ENCODE data around the gene LPO. TPM values are rescaled to one million over a fixed set of nuclear protein-coding genes. Genes with fewer than 3 reads are reported as not detected.

LPO gene
- total RNA-seq, 2 donors from 2014 or later = not detected

DNA sequence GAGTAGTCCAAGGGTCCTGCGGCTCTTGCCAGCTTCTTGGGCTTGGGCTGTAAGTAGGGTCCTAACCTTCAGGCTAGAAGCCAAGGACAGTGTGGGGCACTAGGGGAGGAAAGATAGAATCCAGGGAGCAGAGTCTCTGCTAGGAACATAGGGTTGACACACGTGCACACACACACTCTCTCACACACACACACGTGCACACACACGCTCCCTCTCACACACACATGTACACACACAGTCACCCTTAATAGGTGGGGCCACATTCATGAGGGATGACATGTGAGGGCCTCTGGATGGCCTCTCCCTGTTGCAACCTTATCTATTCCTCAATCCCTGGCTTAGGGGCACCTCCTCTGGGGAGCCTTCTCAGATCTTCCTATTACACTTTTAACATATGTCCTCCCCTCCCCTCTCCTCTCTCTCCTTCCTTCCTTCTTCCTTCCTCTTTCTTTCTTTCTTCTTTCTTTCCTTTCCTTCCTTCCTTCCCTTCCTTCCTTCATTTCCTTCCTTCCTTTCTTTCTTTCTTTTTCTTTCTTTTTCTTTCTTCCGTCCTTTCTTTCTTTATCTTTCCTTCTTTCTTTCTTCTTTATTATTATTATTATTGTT is 42.8 kb upstream of the LPO start:
- DNase-seq (ENCODE audit: low spot score) = no peak

DNA sequence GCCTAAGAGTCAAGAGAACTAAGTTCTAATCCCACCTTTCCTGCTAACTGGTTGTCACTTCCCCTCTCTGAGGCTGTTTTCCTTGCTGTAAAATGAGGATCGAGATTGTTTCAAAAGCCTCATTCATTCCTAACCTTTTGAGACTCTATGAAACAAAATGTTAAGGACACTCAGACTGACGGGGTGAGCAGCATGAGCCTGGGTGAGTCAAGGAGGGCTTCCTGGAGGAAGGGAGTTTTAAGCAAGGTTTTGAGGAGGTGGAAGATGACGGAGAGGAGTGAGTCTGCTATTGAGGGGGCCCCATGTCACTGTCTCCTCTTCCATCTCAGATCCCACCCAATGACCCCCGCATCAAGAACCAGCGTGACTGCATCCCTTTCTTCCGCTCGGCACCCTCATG is 41.8 kb upstream of the LPO start:
- no peak for DNase-seq (ENCODE audit: low spot score)
- ATAC-seq (ENCODE audit: insufficient number of reproducible peaks, low FRiP score, low read depth) = no peak

More for the DNA sequence above, 42.8 kb upstream of the LPO start:
- no peaks in the 10 kb centered on the region for H3K4me1 ChIP-seq (ENCODE audit: control insufficient read depth in 1 of 2, low read depth in 2 of 2)
- H3K36me3 ChIP-seq = no peaks in the 10 kb centered on the region
- H3K27ac ChIP-seq = no peak overlapping the region
- H3K27me3 ChIP-seq (replicated peaks; ENCODE audit: insufficient read depth) = no peaks in the 10 kb centered on the region
- no peak overlapping the region for H3K4me3 ChIP-seq
- ATAC-seq (ENCODE audit: insufficient number of reproducible peaks, low FRiP score, low read depth) = no peak
- TF ChIP-seq, protein P1, sequence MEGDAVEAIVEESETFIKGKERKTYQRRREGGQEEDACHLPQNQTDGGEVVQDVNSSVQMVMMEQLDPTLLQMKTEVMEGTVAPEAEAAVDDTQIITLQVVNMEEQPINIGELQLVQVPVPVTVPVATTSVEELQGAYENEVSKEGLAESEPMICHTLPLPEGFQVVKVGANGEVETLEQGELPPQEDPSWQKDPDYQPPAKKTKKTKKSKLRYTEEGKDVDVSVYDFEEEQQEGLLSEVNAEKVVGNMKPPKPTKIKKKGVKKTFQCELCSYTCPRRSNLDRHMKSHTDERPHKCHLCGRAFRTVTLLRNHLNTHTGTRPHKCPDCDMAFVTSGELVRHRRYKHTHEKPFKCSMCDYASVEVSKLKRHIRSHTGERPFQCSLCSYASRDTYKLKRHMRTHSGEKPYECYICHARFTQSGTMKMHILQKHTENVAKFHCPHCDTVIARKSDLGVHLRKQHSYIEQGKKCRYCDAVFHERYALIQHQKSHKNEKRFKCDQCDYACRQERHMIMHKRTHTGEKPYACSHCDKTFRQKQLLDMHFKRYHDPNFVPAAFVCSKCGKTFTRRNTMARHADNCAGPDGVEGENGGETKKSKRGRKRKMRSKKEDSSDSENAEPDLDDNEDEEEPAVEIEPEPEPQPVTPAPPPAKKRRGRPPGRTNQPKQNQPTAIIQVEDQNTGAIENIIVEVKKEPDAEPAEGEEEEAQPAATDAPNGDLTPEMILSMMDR (IDR thresholded peaks at IDR 0.05) = no peak
- H3K9me3 ChIP-seq = no peaks in the 10 kb centered on the region

DNA sequence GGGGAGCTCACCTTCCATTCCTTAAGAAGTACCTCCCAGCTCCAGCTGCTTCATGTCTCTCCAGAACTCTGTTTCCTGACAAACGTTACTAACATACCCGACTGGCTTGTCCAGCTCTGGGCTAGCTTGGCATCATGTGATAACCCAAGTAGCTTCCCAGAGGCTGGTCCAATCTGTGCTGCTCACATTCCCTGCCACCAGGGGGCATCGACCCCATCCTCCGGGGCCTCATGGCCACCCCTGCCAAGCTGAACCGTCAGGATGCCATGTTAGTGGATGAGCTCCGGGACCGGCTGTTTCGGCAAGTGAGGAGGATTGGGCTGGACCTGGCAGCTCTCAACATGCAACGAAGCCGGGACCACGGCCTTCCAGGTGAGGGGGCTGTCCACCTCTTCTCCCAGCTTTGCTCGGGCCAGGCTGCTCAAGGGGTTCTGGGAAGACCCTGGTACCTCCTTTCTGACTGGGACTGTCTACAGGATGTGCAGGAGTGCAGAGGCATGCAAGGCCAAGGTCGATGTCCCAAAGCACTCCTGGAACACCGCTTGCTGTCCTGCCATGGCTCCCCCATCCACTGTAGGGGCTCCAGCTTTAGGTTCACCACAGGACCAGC is 38.3 kb upstream of the LPO start:
- no peak overlapping the region for H3K4me3 ChIP-seq
- DNase-seq (ENCODE audit: low spot score) (no peak), ATAC-seq (ENCODE audit: insufficient number of reproducible peaks, low FRiP score, low read depth) (no peak)
- no peaks in the 10 kb centered on the region for H3K9me3 ChIP-seq
- H3K27me3 ChIP-seq (replicated peaks; ENCODE audit: insufficient read depth) = no peaks in the 10 kb centered on the region
- no peak overlapping the region for H3K27ac ChIP-seq
- TF ChIP-seq, protein P1 (IDR thresholded peaks at IDR 0.05) = no peak
- H3K36me3 ChIP-seq = no peaks in the 10 kb centered on the region
- no peaks in the 10 kb centered on the region for H3K4me1 ChIP-seq (ENCODE audit: control insufficient read depth in 1 of 2, low read depth in 2 of 2)

More for the DNA sequence above, 41.8 kb upstream of the LPO start:
- no peaks in the 10 kb centered on the region for H3K27me3 ChIP-seq (replicated peaks; ENCODE audit: insufficient read depth)
- TF ChIP-seq, protein P1 (IDR thresholded peaks at IDR 0.05) = no peak
- no peak overlapping the region for H3K4me3 ChIP-seq
- no peaks in the 10 kb centered on the region for H3K4me1 ChIP-seq (ENCODE audit: control insufficient read depth in 1 of 2, low read depth in 2 of 2)
- H3K9me3 ChIP-seq = no peaks in the 10 kb centered on the region
- H3K36me3 ChIP-seq = no peaks in the 10 kb centered on the region
- no peak overlapping the region for H3K27ac ChIP-seq

DNA sequence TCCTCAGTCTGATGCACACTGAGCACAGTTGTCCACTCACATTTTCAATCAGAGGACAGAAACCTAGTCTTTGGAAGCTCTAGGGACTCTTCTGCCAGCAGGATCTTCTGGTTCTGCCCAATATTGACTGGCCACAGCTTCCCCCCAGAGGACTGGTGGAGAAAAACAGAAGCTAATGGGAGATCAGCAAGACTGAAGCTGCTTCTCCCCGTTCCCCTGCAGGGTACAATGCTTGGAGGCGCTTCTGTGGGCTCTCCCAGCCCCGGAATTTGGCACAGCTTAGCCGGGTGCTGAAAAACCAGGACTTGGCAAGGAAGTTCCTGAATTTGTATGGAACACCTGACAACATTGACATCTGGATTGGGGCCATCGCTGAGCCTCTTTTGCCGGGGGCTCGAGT is 35.5 kb upstream of the LPO start:
- TF ChIP-seq, protein P1 (IDR thresholded peaks at IDR 0.05) = no peak

DNA sequence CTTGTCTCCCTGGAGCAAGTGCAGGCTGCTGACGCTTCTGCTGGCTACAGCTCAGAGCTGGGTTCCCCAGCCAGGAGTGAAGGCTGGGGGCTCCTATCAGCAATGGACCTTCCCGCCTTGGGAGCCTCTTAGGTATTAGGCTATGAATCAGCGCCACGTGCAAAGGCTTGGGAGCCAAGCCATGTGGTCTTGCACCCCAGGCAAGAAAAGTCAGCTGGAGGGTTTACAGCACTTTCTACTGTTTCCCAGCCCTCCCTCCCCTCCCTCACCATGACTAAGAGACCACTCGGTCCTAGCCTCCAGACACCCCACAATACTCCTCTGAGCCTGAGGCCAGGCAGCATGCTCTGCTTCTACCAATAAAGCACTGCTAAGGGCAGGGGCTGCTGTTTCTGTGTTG is 33.6 kb upstream of the LPO start:
- H3K27me3 ChIP-seq (replicated peaks; ENCODE audit: insufficient read depth) = no peaks in the 10 kb centered on the region
- DNase-seq (ENCODE audit: low spot score) = no peak
- H3K9me3 ChIP-seq = no peaks in the 10 kb centered on the region
- no peak overlapping the region for H3K4me3 ChIP-seq
- peaks cover 11% of the 10 kb centered on the region for H3K36me3 ChIP-seq
- ATAC-seq (ENCODE audit: insufficient number of reproducible peaks, low FRiP score, low read depth) = no peak
- TF ChIP-seq, protein P1 (IDR thresholded peaks at IDR 0.05) = no peak
- H3K4me1 ChIP-seq (ENCODE audit: control insufficient read depth in 1 of 2, low read depth in 2 of 2) = no peaks in the 10 kb centered on the region
- no peak overlapping the region for H3K27ac ChIP-seq

More for the DNA sequence above, 35.5 kb upstream of the LPO start:
- ATAC-seq (ENCODE audit: insufficient number of reproducible peaks, low FRiP score, low read depth) (no peak), DNase-seq (ENCODE audit: low spot score) (no peak)
- H3K4me1 ChIP-seq (ENCODE audit: control insufficient read depth in 1 of 2, low read depth in 2 of 2) = no peaks in the 10 kb centered on the region
- no peak overlapping the region for H3K27ac ChIP-seq
- H3K36me3 ChIP-seq = peaks cover 7% of the 10 kb centered on the region
- H3K4me3 ChIP-seq = no peak overlapping the region
- no peaks in the 10 kb centered on the region for H3K9me3 ChIP-seq
- no peaks in the 10 kb centered on the region for H3K27me3 ChIP-seq (replicated peaks; ENCODE audit: insufficient read depth)
